Anterior cingulate cortex (tissue), 58 donors: ENCODE measurements around the gene PGPEP1.

ENCODE experiments used
- DNase-seq, 58 donors: peaks; one replicate each; lab custom pipeline; 2025; lab: John Stamatoyannopoulos, UW

The PGPEP1 gene

GRCh38 chr19:18414504-18415177 is 74.2 kb downstream of the PGPEP1 start:
- DNase-seq = no peak

- peak in 40 of 58 donors; percentile 17 to 73 (median 53) for DNase-seq
Measured at GRCh38 chr19:18415178-18415867, 74.9 kb downstream of the PGPEP1 start.

- DNase-seq = peak in 56 of 58 donors; percentile 28 to 90 (median 75)
Measured at GRCh38 chr19:18416778-18417249, 76.4 kb downstream of the PGPEP1 start.

- peak in 28 of 58 donors; percentile 12 to 71 (median 48) for DNase-seq
Measured at GRCh38 chr19:18417250-18418028, 77.0 kb downstream of the PGPEP1 start.

GRCh38 chr19:18418029-18418482 is 77.7 kb downstream of the PGPEP1 start:
- DNase-seq = peak in 11 of 58 donors; percentile 27 to 71 (median 48)

GRCh38 chr19:18418483-18419194 is 78.2 kb downstream of the PGPEP1 start:
- peak in 26 of 58 donors; percentile 35 to 79 (median 66) for DNase-seq

- DNase-seq = peak in 47 of 58 donors; percentile 26 to 84 (median 62)
Measured at GRCh38 chr19:18419195-18419698, 78.8 kb downstream of the PGPEP1 start, which contains the start of gene SSBP4. SSBP4 (plus strand) TSS chr19:18419398; CDS start chr19:18419649, 251 bp downstream.
